Measurements from ENCODE around the gene MAST3.

- no peak for TF ChIP-seq CTCF (IDR thresholded peaks at IDR 0.05; ENCODE audit: low read depth, low read length)
- no peak for TF ChIP-seq MYC (IDR thresholded peaks at IDR 0.05; ENCODE audit: low read depth, low read length)
Measured at GRCh38 chr19:18155095-18156087, 57.8 kb downstream of the MAST3 start.

Measured in NB4 (cell line).